MM.1S (cell line): ENCODE data around the gene LAMTOR5.

ENCODE experiments used
- DNase-seq: peaks from one replicate; pipeline ENCODE4 v3.0.0-alpha.2; 2015
- H2AFZ ChIP-seq: fragments of 300-600 bp; sonication (generic); 2 replicates; pipeline ENCODE4 v1.6.0; 2016; ENCODE audit warnings: antibody characterized with exemption, low read length
- H3F3A ChIP-seq: fragments of 300-600 bp; sonication (generic); 2 replicates; pipeline ENCODE4 v1.6.1; 2016; ENCODE audit warnings: mild to moderate bottlenecking, antibody characterized with exemption, low read length, moderate library complexity, mixed read lengths; ENCODE audit not compliant: insufficient read depth
- H3K27ac ChIP-seq: fragments of 300-600 bp; sonication (generic); 2 replicates; pipeline ENCODE4 v1.5.1; 2016; ENCODE audit warnings: mild to moderate bottlenecking, low read length
- H3K27me3 ChIP-seq: fragments of 300-600 bp; sonication (generic); replicated peaks from 2 replicates; pipeline ENCODE4 v1.6.0; 2016; ENCODE audit warnings: low read length; ENCODE audit not compliant: insufficient read depth
- H3K36me3 ChIP-seq: fragments of 300-600 bp; sonication (generic); replicated peaks from 2 replicates; pipeline ENCODE4 v1.6.1; 2016; ENCODE audit warnings: mild to moderate bottlenecking, low read length, mixed read lengths; ENCODE audit not compliant: insufficient read depth
- H3K4me1 ChIP-seq: fragments of 300-600 bp; sonication (generic); 2 replicates; pipeline ENCODE4 v1.6.1; 2016; ENCODE audit warnings: low read length, mixed read lengths
- H3K4me2 ChIP-seq: fragments of 300-600 bp; sonication (generic); 2 replicates; pipeline ENCODE4 v1.6.0; 2016; ENCODE audit warnings: low read depth, low read length
- H3K4me3 ChIP-seq: fragments of 300-600 bp; sonication (generic); 2 replicates; pipeline ENCODE4 v1.5.1; 2016; ENCODE audit warnings: low read length, mixed read lengths
- H3K79me2 ChIP-seq: fragments of 300-600 bp; sonication (generic); 2 replicates; pipeline ENCODE4 v1.6.1; 2016; ENCODE audit warnings: mixed run types, low read length, mixed read lengths
- H3K9ac ChIP-seq: fragments of 300-600 bp; sonication (generic); 2 replicates; pipeline ENCODE4 v1.6.1; 2016; ENCODE audit warnings: low read length, mixed read lengths
- H3K9me2 ChIP-seq: fragments of 300-600 bp; sonication (generic); replicated peaks from 2 replicates; pipeline ENCODE4 v1.6.1; 2016; ENCODE audit warnings: mild to moderate bottlenecking, low read length, mixed read lengths; ENCODE audit not compliant: insufficient read depth
- H3K9me3 ChIP-seq: fragments of 300-600 bp; sonication (generic); replicated peaks from 2 replicates; pipeline ENCODE4 v1.6.1; 2016; ENCODE audit warnings: mild to moderate bottlenecking, low read length, mixed read lengths; ENCODE audit not compliant: insufficient read depth
- H4K20me1 ChIP-seq: fragments of 300-600 bp; sonication (generic); 2 replicates; pipeline ENCODE4 v1.6.1; 2016; ENCODE audit warnings: mild to moderate bottlenecking, low read length, moderate library complexity, mixed read lengths; ENCODE audit not compliant: insufficient read depth
- EZH2 ChIP-seq: fragments of 300-600 bp; sonication (generic); optimal IDR thresholded peaks from 2 replicates; pipeline ENCODE3; 2017; ENCODE audit warnings: low read depth, mild to moderate bottlenecking, antibody characterized with exemption, low read length, mixed read lengths
- EZH2phosphoT487 ChIP-seq: fragments of 300-600 bp; sonication (generic); IDR thresholded peaks from 2 replicates; pipeline ENCODE4 v1.6.1; 2018; ENCODE audit warnings: antibody characterized with exemption, low read length
- TF ChIP-seq, protein P1 (sequence below): fragments of 300-600 bp; sonication (generic); IDR thresholded peaks from 2 replicates; pipeline ENCODE4 v1.5.1; 2016; ENCODE audit warnings: antibody characterized with exemption, low read length, mixed read lengths

Gene LAMTOR5

DNA sequence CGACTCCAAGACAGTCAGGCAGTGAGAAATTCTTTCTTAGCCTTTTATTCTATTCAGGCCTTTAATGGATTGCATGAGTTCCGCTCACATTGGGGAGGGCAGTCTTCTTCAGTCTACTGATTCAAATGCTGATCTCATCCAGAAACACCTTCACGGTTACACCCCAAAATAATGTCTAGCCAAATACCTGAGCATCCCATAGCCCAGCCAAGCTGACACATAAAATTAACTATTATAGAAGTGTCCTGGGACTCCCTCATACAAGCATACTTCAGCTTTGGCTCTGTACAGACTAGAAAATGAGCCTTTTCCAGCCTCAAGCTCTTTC is 13.0 kb downstream of the LAMTOR5 start:
- no peak overlapping the region for H3K4me2 ChIP-seq
- H3K27me3 ChIP-seq = no peaks in the 10 kb centered on the region
- H2AFZ ChIP-seq = no peak overlapping the region
- no peaks in the 10 kb centered on the region for H3K9me2 ChIP-seq
- no peak for DNase-seq
- H3K4me1 ChIP-seq = no peaks in the 10 kb centered on the region
- H3K36me3 ChIP-seq = no peaks in the 10 kb centered on the region
- no peak overlapping the region for H3K27ac ChIP-seq
- no peak for TF ChIP-seq EZH2phosphoT487
- TF ChIP-seq EZH2 = no peak
- TF ChIP-seq, protein P1, sequence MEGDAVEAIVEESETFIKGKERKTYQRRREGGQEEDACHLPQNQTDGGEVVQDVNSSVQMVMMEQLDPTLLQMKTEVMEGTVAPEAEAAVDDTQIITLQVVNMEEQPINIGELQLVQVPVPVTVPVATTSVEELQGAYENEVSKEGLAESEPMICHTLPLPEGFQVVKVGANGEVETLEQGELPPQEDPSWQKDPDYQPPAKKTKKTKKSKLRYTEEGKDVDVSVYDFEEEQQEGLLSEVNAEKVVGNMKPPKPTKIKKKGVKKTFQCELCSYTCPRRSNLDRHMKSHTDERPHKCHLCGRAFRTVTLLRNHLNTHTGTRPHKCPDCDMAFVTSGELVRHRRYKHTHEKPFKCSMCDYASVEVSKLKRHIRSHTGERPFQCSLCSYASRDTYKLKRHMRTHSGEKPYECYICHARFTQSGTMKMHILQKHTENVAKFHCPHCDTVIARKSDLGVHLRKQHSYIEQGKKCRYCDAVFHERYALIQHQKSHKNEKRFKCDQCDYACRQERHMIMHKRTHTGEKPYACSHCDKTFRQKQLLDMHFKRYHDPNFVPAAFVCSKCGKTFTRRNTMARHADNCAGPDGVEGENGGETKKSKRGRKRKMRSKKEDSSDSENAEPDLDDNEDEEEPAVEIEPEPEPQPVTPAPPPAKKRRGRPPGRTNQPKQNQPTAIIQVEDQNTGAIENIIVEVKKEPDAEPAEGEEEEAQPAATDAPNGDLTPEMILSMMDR = no peak
- H3K79me2 ChIP-seq = no peaks in the 10 kb centered on the region
- H4K20me1 ChIP-seq = no peaks in the 10 kb centered on the region
- no peaks in the 10 kb centered on the region for H3K9me3 ChIP-seq
- no peak overlapping the region for H3K4me3 ChIP-seq
- no peak overlapping the region for H3K9ac ChIP-seq
- no peaks in the 10 kb centered on the region for H3F3A ChIP-seq

DNA sequence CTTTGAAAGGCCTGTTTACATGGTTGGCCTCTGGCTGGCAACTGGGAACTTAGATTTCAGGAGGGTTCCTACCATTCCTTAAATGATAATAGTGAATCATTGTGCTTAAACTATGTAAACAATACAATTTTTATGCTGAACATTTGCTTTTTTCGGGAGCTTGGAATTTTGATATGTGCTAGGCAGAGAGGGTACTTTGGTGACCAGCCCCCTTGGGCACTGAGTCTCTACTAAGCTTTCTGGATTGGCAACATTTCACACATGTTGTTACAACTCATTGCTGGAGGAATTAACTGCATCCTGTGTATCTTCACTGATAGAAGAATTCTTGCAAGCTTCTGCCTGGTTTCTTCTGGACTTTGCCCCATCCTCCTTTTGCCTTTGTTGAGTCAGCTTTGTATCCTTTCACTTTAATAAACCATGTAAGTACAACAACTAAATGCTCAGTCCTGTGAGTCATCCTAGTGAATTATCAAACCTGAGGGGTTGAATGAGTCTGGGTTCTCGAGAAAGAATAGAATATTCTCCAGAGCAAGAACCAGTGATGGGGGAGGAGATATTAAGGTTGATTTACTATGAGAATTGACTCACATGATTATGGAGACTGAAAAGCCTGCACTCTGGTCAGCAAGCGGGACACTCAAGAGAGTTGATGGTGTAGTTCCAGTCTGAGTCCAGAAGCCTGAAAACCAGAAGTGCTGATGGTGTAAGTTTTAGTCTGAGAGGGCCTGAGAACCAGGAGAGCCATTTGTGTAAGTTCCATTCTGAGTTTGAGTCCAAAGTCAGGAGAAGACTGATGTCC is 13.6 kb downstream of the LAMTOR5 start:
- Histone ChIP-seq H3K79me2 (no peaks in the 10 kb centered on the region), H3K36me3 (no peaks in the 10 kb centered on the region), H4K20me1 (no peaks in the 10 kb centered on the region), H3K4me2 (no peak overlapping the region), H3K9me2 (no peaks in the 10 kb centered on the region), H3K4me3 (no peak overlapping the region), H3K27ac (no peak overlapping the region), H2AFZ (no peak overlapping the region), H3K27me3 (no peaks in the 10 kb centered on the region), H3K9ac (no peak overlapping the region), H3F3A (no peaks in the 10 kb centered on the region), H3K9me3 (no peaks in the 10 kb centered on the region), H3K4me1 (no peaks in the 10 kb centered on the region)
- TF ChIP-seq EZH2phosphoT487 (no peak), EZH2 (no peak)
- TF ChIP-seq, protein P1 = no peak
- no peak for DNase-seq

DNA sequence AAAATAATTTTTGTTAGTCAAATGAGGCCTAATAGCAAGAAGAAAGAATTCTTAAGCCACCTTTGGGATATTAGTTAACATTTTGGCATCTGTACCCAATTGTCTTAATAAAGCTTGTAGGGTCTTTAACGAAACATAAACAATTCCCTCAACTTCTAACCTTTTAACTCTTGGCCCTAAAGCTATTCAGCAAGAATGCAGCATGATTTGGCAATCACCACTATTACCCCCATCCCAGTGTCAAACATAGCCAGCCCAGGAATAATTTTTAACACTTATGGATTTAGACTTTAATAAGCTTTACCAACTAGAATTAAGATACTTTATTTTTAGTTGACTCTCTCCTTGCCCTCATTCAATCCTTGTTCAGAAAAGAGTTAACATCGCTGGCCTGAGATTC is 14.2 kb downstream of the LAMTOR5 start:
- no peaks in the 10 kb centered on the region for H4K20me1 ChIP-seq
- TF ChIP-seq EZH2phosphoT487 (no peak), EZH2 (no peak)
- TF ChIP-seq, protein P1 = no peak
- no peaks in the 10 kb centered on the region for H3K4me1 ChIP-seq
- DNase-seq = no peak
- no peaks in the 10 kb centered on the region for H3K27me3 ChIP-seq
- no peaks in the 10 kb centered on the region for H3K9me2 ChIP-seq
- H3K4me3 ChIP-seq = no peak overlapping the region
- no peak overlapping the region for H2AFZ ChIP-seq
- H3K4me2 ChIP-seq = no peak overlapping the region
- H3K79me2 ChIP-seq = no peaks in the 10 kb centered on the region
- no peaks in the 10 kb centered on the region for H3F3A ChIP-seq
- no peaks in the 10 kb centered on the region for H3K9me3 ChIP-seq
- H3K9ac ChIP-seq = no peak overlapping the region
- H3K27ac ChIP-seq = no peak overlapping the region
- H3K36me3 ChIP-seq = no peaks in the 10 kb centered on the region
